Left lobe of liver (tissue), 2 donors: Measurements from ENCODE around the gene CFAP46. TPM values are rescaled to one million over a fixed set of nuclear protein-coding genes. Genes with fewer than 3 reads are reported as not detected.
A peak's percentile ranks its signal among the peaks of the same experiment; 100 is the strongest.
"Not testable (repeated sequence)": the region's sequence is repeated elsewhere in the genome, so short reads cannot be mapped to it uniquely, and the experiment has no call there.

Experiments
- ATAC-seq: fragments of 200-7000 bp; cut with Tn5 transposase; one replicate; pipeline ENCODE4 v1.9.1; 2020; ENCODE audit warnings: mild to moderate bottlenecking, moderate library complexity
- DNase-seq: peaks from one replicate; pipeline ENCODE4 v3.0.0-alpha.2; 2020; ENCODE audit warnings: low spot score
- total RNA-seq: library from RNA; stranded (reverse); gene quantifications from one replicate; pipeline ENCODE4 v1.2.1, GENCODE V29; 2021
- donor health status: DM: no; HTN: no; CAD: no; lungs with moderate emphysema.
- donor health status: DM: no; HTN: yes; CAD: no.

CFAP46 gene
- total RNA-seq, 1 donor from 2014 or later = 0.08 TPM

GRCh38 chr10:132835848-132836233 lies 106.5 kb downstream of the CFAP46 start:
- ATAC-seq = no peak
- no peak for DNase-seq

- DNase-seq (no peak), ATAC-seq (no peak)
Measured at GRCh38 chr10:132834891-132835847, 107.2 kb downstream of the CFAP46 start.

GRCh38 chr10:132834311-132834761 lies 108.0 kb downstream of the CFAP46 start:
- ATAC-seq (no peak), DNase-seq (no peak)

- DNase-seq (no peak), ATAC-seq (no peak)
Measured at GRCh38 chr10:132833421-132834111, 108.8 kb downstream of the CFAP46 start.

GRCh38 chr10:132832186-132832969 lies 110.0 kb downstream of the CFAP46 start:
- ATAC-seq = no peak
- DNase-seq = no peak

- DNase-seq = no peak
- ATAC-seq = no peak
Measured at GRCh38 chr10:132829403-132829802, 113.0 kb downstream of the CFAP46 start.

- DNase-seq (no peak), ATAC-seq (no peak)
Measured at GRCh38 chr10:132828681-132829080, 113.7 kb downstream of the CFAP46 start.

- DNase-seq (no peak), ATAC-seq (no peak)
Measured at GRCh38 chr10:132827861-132828539, 114.4 kb downstream of the CFAP46 start.

- DNase-seq = no peak
Measured at GRCh38 chr10:132827423-132827789, 115.0 kb downstream of the CFAP46 start.

GRCh38 chr10:132826524-132827422 lies 115.6 kb downstream of the CFAP46 start:
- no peak for DNase-seq
- ATAC-seq = no peak

More at GRCh38 chr10:132827423-132827789, 115.0 kb downstream of the CFAP46 start:
- ATAC-seq = peak; percentile 16

- DNase-seq, ATAC-seq: not testable (repeated sequence)
Measured at GRCh38 chr10:132825783-132826523, 116.4 kb downstream of the CFAP46 start.

GRCh38 chr10:132820056-132820455 lies 122.3 kb downstream of the CFAP46 start:
- DNase-seq = no peak
- no peak for ATAC-seq

- DNase-seq (no peak), ATAC-seq (no peak)
Measured at GRCh38 chr10:132817701-132818211, 124.6 kb downstream of the CFAP46 start.

- no peak for ATAC-seq
- DNase-seq = no peak
Measured at GRCh38 chr10:132816718-132817117, 125.7 kb downstream of the CFAP46 start.

GRCh38 chr10:132815168-132815857 lies 127.1 kb downstream of the CFAP46 start:
- no peak for ATAC-seq
- DNase-seq = no peak

- no peak for ATAC-seq
- no peak for DNase-seq
Measured at GRCh38 chr10:132814469-132814856, 127.9 kb downstream of the CFAP46 start.

GRCh38 chr10:132813560-132814468 lies 128.6 kb downstream of the CFAP46 start:
- ATAC-seq = no peak
- no peak for DNase-seq
